Renal cortex interstitium (tissue), 11 donors: Measurements from ENCODE around the gene CADM2. TPM values are rescaled to one million over a fixed set of nuclear protein-coding genes. Genes with fewer than 3 reads are reported as not detected.
"Not testable (repeated sequence)": the region's sequence is repeated elsewhere in the genome, so short reads cannot be mapped to it uniquely, and the experiment has no call there.

ENCODE experiments used
- DNase-seq, 11 donors: peaks; one replicate each; pipeline ENCODE4 v3.0.0-alpha.2; 2013; ENCODE audit warnings: low read depth in 9 of 11, low spot score in 4 of 11; ENCODE audit errors: extremely low read depth in 1 of 11
- polyA plus RNA-seq, 3 donors: library from polyadenylated mRNA; unstranded; fragments of 120-200 nt; gene quantifications; one replicate each; pipeline ENCODE4 v1.2.1, GENCODE V29; 2013; ENCODE audit not compliant: insufficient read length in 3 of 3

CADM2 gene
- polyA plus RNA-seq, 3 donors = 0.67 to 0.82 (median 0.70) TPM

DNA sequence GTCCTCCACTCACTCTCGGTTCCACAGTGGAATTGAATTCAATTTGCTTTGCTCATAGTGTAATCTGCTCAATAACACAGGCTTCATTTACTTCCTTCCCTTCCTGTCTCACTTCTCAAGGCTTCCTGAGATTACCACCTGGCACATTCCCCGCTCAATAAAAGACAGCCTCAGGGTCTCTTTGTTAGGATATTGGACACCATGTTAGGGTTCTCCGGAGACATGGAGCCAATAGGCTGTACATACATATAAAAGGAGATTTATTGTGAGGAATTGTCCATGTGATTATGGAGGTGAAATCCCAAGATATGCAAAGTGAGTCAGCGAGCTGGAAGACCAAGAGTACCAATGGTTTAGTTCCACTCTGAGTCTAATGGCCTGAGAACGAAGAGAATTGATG, 974.5 kb downstream of the CADM2 start:
- DNase-seq = no peak

- no peak for DNase-seq
Observed at GRCh38 chr3:85935171-85935570, 976.4 kb downstream of the CADM2 start.

DNA sequence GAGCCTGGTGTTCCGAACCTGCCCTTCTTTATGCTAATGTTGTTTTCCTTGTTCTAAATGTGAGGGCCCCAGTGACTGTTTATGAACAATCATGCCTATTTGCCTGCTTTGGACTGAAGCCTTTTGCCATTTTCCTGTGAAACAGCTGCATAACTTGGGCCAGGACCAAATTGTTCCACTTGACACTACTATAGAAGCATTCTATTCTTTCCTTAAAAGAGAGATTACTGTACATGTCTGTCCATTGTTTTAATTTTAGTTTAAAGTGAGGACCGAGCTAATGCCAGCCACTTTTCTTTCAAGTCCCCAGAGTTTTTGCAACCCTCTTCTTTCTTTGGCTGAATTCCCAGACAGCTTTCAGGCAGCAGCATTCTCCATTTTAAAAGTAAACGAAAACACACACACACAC, 980.3 kb downstream of the CADM2 start:
- no peak for DNase-seq

- no peak for DNase-seq
Observed at GRCh38 chr3:85950435-85950834, 991.6 kb downstream of the CADM2 start.

- DNase-seq = no peak
Observed at GRCh38 chr3:85960793-85961192, 1002.0 kb downstream of the CADM2 start.

DNA sequence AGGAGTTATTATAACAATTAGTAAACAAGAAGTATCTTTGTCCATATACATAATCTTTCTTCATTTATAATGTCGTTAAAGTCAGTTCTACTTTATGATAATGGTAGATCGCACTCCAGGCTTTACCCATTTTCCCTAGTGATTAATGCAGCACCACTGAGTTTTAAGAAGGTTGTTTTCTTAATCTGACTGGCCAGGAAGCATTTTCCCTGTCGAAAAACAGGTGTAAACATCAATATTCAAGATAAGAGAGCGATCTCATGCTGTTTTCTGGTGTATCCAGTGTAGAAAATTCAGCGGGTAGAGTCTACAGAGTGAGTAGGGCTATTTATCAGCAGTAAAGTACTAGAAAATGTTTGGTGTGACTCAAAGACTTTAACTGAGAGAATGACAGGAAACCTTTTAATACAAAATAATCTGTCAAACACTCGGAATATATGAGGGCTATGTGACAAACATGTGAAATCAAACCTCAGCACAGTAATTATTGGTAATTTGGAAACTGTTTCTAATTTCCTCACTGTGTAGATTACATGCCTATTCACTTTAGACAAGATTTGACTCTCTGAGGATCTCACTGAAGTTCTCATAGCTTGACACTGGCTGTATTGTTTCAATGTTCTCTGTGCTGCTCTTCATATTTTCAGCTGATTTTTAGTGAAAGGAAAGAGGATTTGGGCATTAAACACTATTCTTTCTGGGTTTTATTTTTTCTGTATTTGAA, 1019.0 kb downstream of the CADM2 start:
- DNase-seq = no peak

DNA sequence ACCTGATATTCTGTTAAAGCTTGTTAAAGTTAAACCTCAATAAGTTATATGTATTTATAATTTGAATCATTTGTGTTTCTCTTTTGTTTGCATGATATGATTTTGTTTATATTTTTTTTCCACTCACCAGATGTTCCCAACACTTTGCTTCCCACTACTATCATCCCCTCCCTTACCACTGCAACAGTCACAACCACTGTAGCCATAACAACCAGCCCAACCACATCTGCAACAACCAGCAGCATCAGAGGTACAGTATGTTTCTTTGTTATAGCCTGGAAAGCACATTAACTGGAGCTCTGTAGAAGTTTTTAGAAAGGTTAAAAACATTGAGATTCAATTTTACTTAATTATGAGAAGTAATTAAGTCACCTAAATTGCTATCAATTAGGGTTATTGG, 1020.2 kb downstream of the CADM2 start:
- DNase-seq = no peak

- DNase-seq = not testable (repeated sequence)
Observed at GRCh38 chr3:85989581-85989980, 1030.8 kb downstream of the CADM2 start.

DNA sequence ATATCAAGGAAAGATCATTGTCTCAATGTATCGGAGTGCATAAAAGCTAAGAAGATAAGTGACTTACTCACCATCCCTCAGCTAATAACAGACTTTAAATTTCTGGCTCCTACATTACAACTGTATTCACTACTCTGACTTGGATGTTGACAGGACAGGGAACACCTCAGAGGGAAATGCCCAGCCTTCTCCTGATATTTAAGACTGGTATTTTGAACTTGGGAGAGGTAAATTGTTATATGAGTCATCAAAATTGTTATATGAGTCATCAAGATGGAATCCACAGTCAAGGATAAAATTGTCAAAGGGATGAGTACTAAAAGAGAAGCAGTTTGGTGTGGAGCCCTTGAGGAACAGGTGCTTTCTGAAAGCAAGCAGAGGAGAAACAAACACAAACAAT, 1070.8 kb downstream of the CADM2 start:
- no peak for DNase-seq

GRCh38 chr3:86037916-86038315, 1079.1 kb downstream of the CADM2 start:
- DNase-seq = no peak

DNA sequence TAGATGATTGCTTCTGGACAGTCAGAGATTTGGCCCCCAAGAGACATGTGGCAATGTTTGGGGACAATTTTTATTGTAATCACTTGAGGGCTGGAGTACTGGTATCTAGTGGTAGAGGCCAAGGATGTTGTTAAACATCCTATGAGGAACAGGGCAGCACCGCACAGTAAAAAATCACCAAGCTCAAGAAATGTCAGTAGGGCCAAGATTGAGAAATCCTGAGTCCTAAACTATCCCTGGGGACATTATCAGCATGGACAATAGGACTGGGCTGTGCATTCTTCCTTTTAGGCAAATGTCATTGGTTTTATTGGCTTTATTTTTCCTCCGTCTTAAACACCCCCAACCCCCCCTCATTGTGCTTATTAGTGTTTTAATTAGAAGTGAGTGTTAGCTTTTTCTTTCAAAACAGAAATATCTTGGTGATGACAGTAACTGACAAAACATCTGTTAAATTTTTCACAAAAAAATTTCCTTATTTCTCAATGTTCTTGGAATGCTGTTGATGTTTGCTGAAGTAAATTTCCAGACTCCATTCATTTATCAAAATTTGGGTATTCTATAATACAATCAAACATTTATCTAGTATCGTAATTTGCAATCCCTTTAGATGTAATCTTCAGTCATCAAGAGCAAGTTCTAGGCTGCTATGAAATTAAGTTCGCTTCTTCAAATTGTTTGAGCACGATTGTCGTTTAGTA, 1087.8 kb downstream of the CADM2 start:
- no peak for DNase-seq

DNA sequence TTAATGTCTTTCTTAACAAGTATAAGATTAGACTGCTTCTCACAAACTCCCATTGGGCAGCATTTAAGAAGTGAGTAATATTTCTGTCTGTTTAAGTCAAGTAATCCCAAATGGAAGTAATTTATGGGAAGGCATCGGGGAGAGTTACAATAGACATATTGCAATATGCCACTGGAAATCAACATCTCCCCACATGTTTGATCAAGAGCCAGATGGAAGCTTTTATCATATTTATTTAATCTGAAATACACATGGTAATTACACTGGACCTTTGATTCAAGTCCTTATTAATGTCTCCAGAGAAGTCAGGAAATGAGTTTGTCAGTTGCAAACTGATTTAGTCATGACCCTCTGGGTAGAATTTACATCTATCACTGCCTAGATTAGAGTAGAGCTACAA, 1088.4 kb downstream of the CADM2 start:
- peak in 8 of 11 donors; percentile 17 to 38 (median 30) for DNase-seq

DNA sequence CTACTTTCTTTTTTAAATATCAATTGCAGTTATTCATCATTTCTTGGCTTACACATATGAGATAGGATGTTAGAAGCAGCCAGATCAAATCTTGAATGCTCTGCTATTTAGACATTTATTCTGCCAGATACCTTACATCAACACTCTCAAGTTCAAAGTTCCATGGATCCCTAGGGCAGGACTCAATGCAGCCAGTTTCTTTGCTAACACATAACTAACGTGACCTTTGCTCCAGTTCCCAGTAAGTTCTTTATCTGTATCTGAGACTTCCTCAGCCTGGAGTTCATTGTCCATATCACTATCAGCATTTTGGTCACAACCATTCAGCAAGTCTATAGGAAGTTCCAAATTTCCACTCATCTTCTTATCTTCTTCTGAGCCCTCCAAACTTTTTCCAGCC, 1092.3 kb downstream of the CADM2 start:
- no peak for DNase-seq

DNA sequence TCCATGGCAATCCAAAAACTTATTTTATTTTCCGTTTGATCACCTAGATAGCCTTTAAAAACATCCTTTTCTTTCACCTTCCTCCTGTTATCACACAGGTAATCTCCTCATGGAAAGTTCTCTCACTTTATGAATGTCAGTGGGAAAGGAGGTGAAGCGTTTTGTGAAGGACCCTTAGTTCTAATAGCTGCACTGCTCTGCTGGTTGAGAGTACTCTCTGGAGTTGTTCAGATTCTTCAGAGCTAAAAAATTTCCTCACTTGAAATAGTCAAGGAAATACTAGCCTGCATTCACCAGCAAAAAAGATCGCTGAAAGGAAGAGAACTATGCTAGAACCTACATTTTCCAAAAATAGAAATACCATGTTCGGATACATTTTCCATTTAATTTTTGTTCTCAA, 1097.2 kb downstream of the CADM2 start:
- DNase-seq = no peak

- DNase-seq = no peak
Observed at GRCh38 chr3:86056962-86057361, 1098.2 kb downstream of the CADM2 start.

DNA sequence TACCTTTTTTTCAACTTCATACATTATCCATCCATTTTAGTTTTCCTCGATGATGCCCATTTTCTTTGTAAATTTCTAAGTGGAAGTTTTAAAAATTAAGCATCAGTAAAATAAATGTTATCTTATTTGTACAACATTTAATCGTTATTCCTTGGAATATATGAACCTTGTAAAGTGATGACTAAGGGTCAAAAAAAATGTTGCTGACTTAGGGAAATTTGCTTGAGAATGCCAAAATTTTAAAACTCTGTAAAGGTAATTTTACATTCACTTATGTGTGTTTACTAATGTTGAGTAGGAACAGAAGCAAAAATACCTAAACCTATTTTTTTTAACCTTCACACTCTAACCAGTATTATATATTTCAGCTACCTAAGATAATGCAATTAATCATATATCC, 1115.0 kb downstream of the CADM2 start:
- DNase-seq = no peak

DNA sequence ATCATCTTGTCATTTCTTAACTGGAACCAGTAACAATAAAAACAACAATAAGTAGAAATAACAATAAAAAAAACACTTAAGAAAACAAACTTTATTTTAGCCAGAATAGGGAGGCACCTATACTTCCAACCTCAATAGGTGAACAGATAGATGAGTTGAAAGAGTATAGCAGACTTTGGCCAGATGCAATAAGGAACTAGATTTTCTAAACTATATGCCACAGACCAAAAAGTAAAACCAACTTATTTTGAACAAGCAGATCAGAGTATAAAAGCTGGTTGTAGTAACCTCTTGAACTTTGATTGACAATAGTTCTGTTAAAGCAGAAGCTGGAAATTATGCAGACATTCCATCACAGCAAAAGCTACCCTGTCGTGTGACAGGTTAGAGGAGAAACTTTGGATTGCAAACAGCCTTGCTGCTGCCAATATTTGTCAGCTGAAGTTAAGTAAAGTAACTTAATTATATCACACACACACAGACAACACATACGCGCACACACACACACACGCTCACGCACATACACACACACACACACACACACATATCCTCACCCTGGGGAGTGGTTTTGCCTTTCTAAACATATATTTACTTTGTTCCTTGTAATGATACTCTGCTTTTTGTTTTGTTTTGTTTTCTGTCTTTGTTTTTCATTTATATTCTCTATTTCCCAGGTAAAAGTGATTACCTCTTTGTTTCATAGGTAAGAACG, 1128.5 kb downstream of the CADM2 start:
- DNase-seq = no peak

GRCh38 chr3:86104154-86104553, 1145.4 kb downstream of the CADM2 start:
- no peak for DNase-seq

GRCh38 chr3:86109434-86109833, 1150.6 kb downstream of the CADM2 start:
- DNase-seq = no peak
